GM10248 (cell line): ENCODE measurements around the gene SLC49A3.
"Not testable (repeated sequence)": the region's sequence is repeated elsewhere in the genome, so short reads cannot be mapped to it uniquely, and the experiment has no call there.

ENCODE experiments used
- CTCF ChIA-PET: fragments of 300-600 bp; sonication (Branson Sonifier 250); formaldehyde crosslinking; extraction: SDS; loops from one replicate; lab custom pipeline; 2021; ENCODE audit warnings: antibody characterized with exemption; lab: Yijun Ruan, JAX
- POLR2A ChIA-PET: fragments of 350-650 bp; sonication (Branson Sonifier 250); formaldehyde crosslinking; extraction: SDS; loops from one replicate; lab custom pipeline; 2020; ENCODE audit warnings: antibody characterized with exemption; lab: Yijun Ruan, JAX
- DNase-seq: peaks from one replicate; pipeline ENCODE4 v3.0.0; 2012; ENCODE audit errors: extremely low spot score
- CTCF ChIP-seq: IDR thresholded peaks from 2 replicates; pipeline ENCODE4 v1.5.1; 2012; ENCODE audit warnings: mild to moderate bottlenecking, low read depth; ENCODE audit errors: extremely low read depth, missing control alignments, control extremely low read depth

The SLC49A3 gene

GRCh38 chr4:673349-674091, 15.4 kb downstream of the SLC49A3 start:
- ChIA-PET CTCF (interaction anchor here (0.7 to 3.2 kb wide), 9 partner anchors 9 to 257 kb away, joined by 3 to 22 read pairs (median 4); no protein-coding TSS in a partner anchor), POLR2A (interaction anchor here (0.6 to 0.7 kb wide), 2 partner anchors 248 to 630 kb away, joined by 3 to 6 read pairs; no protein-coding TSS in a partner anchor)
- no peak for TF ChIP-seq CTCF
- no peak for DNase-seq

GRCh38 chr4:671769-672168, 17.2 kb downstream of the SLC49A3 start:
- no peak for DNase-seq
- ChIA-PET CTCF (interaction anchor here (1.7 kb wide), 1 partner anchor 69 kb away, joined by 6 read pairs; no protein-coding TSS in a partner anchor), POLR2A (interaction anchor here (0.6 kb wide), 1 partner anchor 19 kb away, joined by 3 read pairs; no protein-coding TSS in a partner anchor)
- no peak for TF ChIP-seq CTCF

- POLR2A ChIA-PET, CTCF ChIA-PET: not testable (repeated sequence)
These were observed 19.0 kb downstream of the SLC49A3 start for GRCh38 chr4:669806-670559.

GRCh38 chr4:668219-668618, 20.7 kb downstream of the SLC49A3 start:
- CTCF ChIA-PET: interaction anchor here (0.8 kb wide), 1 partner anchor 74 kb away, joined by 3 read pairs; no protein-coding TSS in a partner anchor
- POLR2A ChIA-PET, DNase-seq: not testable (repeated sequence)

More at GRCh38 chr4:669806-670559, 19.0 kb downstream of the SLC49A3 start:
- not testable (repeated sequence) for DNase-seq

GRCh38 chr4:667545-667925, 21.4 kb downstream of the SLC49A3 start:
- no peak for DNase-seq
- no peak for TF ChIP-seq CTCF
- ChIA-PET POLR2A (interaction anchor here (0.6 kb wide), 1 partner anchor 162 kb away, joined by 4 read pairs; no protein-coding TSS in a partner anchor), CTCF (interaction anchor here (0.8 kb wide), 1 partner anchor 75 kb away, joined by 3 read pairs; no protein-coding TSS in a partner anchor)

GRCh38 chr4:666822-667544, 22.0 kb downstream of the SLC49A3 start:
- ChIA-PET POLR2A (interaction anchor here (0.6 kb wide), 1 partner anchor 161 kb away, joined by 4 read pairs; no protein-coding TSS in a partner anchor), CTCF (no interaction called here)
- DNase-seq: no peak
- no peak for TF ChIP-seq CTCF

- TF ChIP-seq CTCF: no peak
- ChIA-PET CTCF (interaction anchor here (3.2 kb wide), 1 partner anchor 9 kb away, joined by 22 read pairs; the partner anchor contains the start of genes ATP5ME and MYL5), POLR2A (no interaction called here)
- DNase-seq: no peak
These were observed 22.5 kb downstream of the SLC49A3 start for GRCh38 chr4:666436-666810.
